Breast epithelium (tissue), 3 donors: ENCODE results near the gene CCDC149.

Experiments
- CTCF ChIP-seq, 3 donors: fragments of 450-650 bp; IDR thresholded peaks; one replicate each; pipeline ENCODE4 v1.5.1; 2016 to 2017; ENCODE audit warnings: antibody characterized with exemption in 3 of 3, mild to moderate bottlenecking in 3 of 3, moderate library complexity in 3 of 3
- POLR2AphosphoS5 ChIP-seq, 3 donors: sonication (generic); formaldehyde crosslinking; IDR thresholded peaks; one replicate each; pipeline ENCODE4 v1.6.1; 2017; ENCODE audit warnings: antibody characterized with exemption in 3 of 3

GRCh38 chr4:24809376-24809775, 103.5 kb downstream of the CCDC149 start:
- TF ChIP-seq POLR2AphosphoS5 (IDR thresholded peaks at IDR 0.05) (no peak), CTCF (IDR thresholded peaks at IDR 0.05) (no peak)
